Muscle layer of colon (tissue), 2 donors: Measurements from ENCODE around the gene REV1.
"Not testable (repeated sequence)": the region's sequence is repeated elsewhere in the genome, so short reads cannot be mapped to it uniquely, and the experiment has no call there.

ENCODE experiments used
- H3K27ac ChIP-seq: one replicate; pipeline ENCODE4 v1.7.0; 2013; ENCODE audit warnings: low read depth, mild to moderate bottlenecking, low read length, moderate library complexity
- H3K27me3 ChIP-seq, 2 donors: one replicate each; pipeline ENCODE4 v1.7.0; 2013; ENCODE audit warnings: low read length in 2 of 2, mild to moderate bottlenecking in 2 of 2; ENCODE audit not compliant: insufficient read depth in 2 of 2, control insufficient read depth in 1 of 2
- H3K36me3 ChIP-seq: one replicate; pipeline ENCODE4 v1.7.0; 2013; ENCODE audit warnings: mild to moderate bottlenecking, low read length; ENCODE audit not compliant: insufficient read depth
- H3K4me1 ChIP-seq: one replicate; pipeline ENCODE4 v1.7.0; 2013; ENCODE audit warnings: mild to moderate bottlenecking, low read length; ENCODE audit not compliant: insufficient read depth
- H3K4me3 ChIP-seq, 2 donors: one replicate each; pipeline ENCODE4 v1.7.0; 2013; ENCODE audit warnings: low read length in 2 of 2, low read depth in 1 of 2, mild to moderate bottlenecking in 1 of 2, moderate library complexity in 1 of 2
- H3K9ac ChIP-seq: one replicate; pipeline ENCODE4 v1.7.0; 2013; ENCODE audit warnings: low read length
- H3K9me3 ChIP-seq: one replicate; pipeline ENCODE4 v1.7.0; 2013; ENCODE audit warnings: mild to moderate bottlenecking, low read length
- donor health status: abdominal sarcoma.
- donor health status: Adenocarcinoma of cecum.

The REV1 gene

GRCh38 chr2:99374747-99375146, 115.1 kb downstream of the REV1 start:
- H3K4me3 ChIP-seq, result no peak overlapping the region
- H3K9ac ChIP-seq, result no peak overlapping the region
- peaks cover 42% of the 10 kb centered on the region for H3K36me3 ChIP-seq
- no peaks in the 10 kb centered on the region for H3K9me3 ChIP-seq
- no peak overlapping the region for H3K27ac ChIP-seq
- no peaks in the 10 kb centered on the region for H3K4me1 ChIP-seq
- H3K27me3 ChIP-seq, result no peaks in the 10 kb centered on the region

- peaks cover 43% of the 10 kb centered on the region for H3K36me3 ChIP-seq
Observed at GRCh38 chr2:99373144-99373543, 116.7 kb downstream of the REV1 start.

GRCh38 chr2:99368854-99369253, 121.0 kb downstream of the REV1 start:
- peaks cover 61% of the 10 kb centered on the region for H3K36me3 ChIP-seq
- H3K4me1 ChIP-seq, H3K9ac ChIP-seq, H3K27me3 ChIP-seq, H3K9me3 ChIP-seq, H3K4me3 ChIP-seq, H3K27ac ChIP-seq: not testable (repeated sequence)

More at GRCh38 chr2:99373144-99373543, 116.7 kb downstream of the REV1 start:
- Histone ChIP-seq H3K9me3 (no peaks in the 10 kb centered on the region), H3K27me3 (no peaks in the 10 kb centered on the region), H3K4me3 (no peak overlapping the region), H3K4me1 (no peaks in the 10 kb centered on the region), H3K9ac (no peak overlapping the region), H3K27ac (no peak overlapping the region)

- Histone ChIP-seq H3K27ac (no peak overlapping the region), H3K27me3 (no peaks in the 10 kb centered on the region), H3K4me1 (no peaks in the 10 kb centered on the region), H3K36me3 (peaks cover 60% of the 10 kb centered on the region), H3K9ac (no peak overlapping the region), H3K9me3 (no peaks in the 10 kb centered on the region), H3K4me3 (no peak overlapping the region)
Observed at GRCh38 chr2:99365661-99366060, 124.2 kb downstream of the REV1 start.

- H3K9ac ChIP-seq, result no peak overlapping the region
- H3K4me3 ChIP-seq, result no peak overlapping the region
- H3K4me1 ChIP-seq, result no peaks in the 10 kb centered on the region
Observed at GRCh38 chr2:99356853-99357252, 133.0 kb downstream of the REV1 start.

GRCh38 chr2:99354825-99355224, 135.0 kb downstream of the REV1 start:
- not testable (repeated sequence) for H3K4me3 ChIP-seq, H3K36me3 ChIP-seq, H3K27me3 ChIP-seq, H3K9me3 ChIP-seq, H3K4me1 ChIP-seq, H3K27ac ChIP-seq, H3K9ac ChIP-seq

More at GRCh38 chr2:99356853-99357252, 133.0 kb downstream of the REV1 start:
- Histone ChIP-seq H3K27ac (no peak overlapping the region), H3K9me3 (no peaks in the 10 kb centered on the region), H3K36me3 (no peaks in the 10 kb centered on the region), H3K27me3 (no peaks in the 10 kb centered on the region)

- no peak overlapping the region for H3K4me3 ChIP-seq
- H3K36me3 ChIP-seq, result no peaks in the 10 kb centered on the region
- H3K4me1 ChIP-seq, result no peaks in the 10 kb centered on the region
- no peak overlapping the region for H3K27ac ChIP-seq
- no peaks in the 10 kb centered on the region for H3K27me3 ChIP-seq
- no peaks in the 10 kb centered on the region for H3K9me3 ChIP-seq
- H3K9ac ChIP-seq, result no peak overlapping the region
Observed at GRCh38 chr2:99354070-99354469, 135.7 kb downstream of the REV1 start.
